ENCODE results near the gene TXNRD1.
"Not testable (repeated sequence)": the region's sequence is repeated elsewhere in the genome, so short reads cannot be mapped to it uniquely, and the experiment has no call there.

Gene TXNRD1

DNA sequence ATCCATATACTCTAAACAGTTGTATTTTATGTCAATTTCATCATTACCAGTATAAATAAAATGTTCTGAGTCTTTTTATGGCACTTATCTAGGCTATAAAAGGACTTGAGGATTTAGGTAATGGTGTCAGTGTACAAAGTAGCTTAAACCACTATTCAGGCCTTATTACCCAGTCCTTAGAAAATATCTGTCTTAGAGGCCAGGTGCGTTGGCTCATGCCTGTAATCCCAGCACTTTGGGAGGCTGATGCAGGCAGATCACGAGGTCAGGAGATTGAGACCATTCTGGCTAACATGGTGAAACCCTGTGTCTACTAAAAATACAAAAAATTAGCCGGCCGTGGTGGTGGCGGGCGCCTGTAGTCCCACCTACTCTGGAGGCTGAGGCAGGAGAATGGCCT lies 112.7 kb downstream of the TXNRD1 start:
- DNase-seq (ENCODE audit: low spot score), result not testable (repeated sequence)

DNA sequence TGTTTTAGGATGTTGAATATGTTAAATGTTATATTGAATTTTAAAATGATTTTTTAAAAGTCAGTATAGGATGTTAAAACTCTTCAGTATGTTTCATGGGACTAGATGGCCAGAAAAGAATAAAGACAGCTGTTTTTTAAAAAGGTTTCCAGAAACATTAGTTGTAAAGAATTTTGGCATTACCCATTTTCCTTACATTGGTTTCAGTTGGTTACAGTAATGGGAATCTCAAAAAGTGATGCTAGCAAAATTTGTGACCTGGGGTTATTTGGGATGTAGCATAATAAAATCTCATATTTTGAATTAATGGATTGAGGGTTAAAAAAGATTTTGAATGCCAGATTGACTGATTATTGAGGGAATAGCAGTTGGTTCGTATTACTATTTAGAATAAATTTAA lies 113.2 kb downstream of the TXNRD1 start:
- DNase-seq (ENCODE audit: low spot score), result no peak

DNA sequence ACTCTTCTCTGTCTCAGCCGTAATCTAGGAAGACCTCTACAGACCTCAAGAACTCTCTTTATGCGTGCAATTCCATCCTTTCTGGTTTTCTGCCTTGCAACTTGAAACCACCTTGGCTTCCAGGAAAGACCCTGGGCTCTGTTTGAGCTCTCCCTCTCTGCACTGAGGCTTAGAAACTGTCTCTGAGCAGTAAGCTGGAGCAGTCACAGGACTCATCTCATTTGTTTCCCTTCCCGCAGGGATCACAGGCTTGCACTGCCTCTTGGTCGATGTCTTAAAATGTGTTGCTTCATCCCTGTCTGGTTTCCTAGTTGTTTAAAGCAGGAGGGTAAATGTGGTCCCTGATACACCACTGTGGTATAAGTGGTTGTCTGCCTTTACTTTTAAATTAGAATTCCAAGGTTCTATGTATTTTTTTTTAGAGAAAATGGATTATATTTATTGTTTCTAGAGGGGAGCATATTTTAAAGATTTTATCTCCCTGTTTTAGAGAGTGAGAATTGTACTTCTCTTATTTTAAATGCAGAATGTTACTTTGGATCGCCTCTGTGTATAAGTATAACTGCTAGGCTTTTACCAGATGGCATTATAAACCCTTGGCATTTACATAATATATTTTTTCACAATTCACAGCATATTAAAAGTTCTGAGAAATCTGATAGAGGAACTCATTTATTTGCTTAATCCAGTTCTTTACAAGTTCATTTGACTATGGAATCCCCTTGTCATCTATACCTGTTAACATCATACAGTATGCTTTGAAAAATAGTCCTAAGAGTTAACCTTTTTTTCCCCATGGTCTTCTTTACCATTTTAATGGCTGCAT lies 114.3 kb downstream of the TXNRD1 start:
- DNase-seq (ENCODE audit: low spot score), result no peak

DNA sequence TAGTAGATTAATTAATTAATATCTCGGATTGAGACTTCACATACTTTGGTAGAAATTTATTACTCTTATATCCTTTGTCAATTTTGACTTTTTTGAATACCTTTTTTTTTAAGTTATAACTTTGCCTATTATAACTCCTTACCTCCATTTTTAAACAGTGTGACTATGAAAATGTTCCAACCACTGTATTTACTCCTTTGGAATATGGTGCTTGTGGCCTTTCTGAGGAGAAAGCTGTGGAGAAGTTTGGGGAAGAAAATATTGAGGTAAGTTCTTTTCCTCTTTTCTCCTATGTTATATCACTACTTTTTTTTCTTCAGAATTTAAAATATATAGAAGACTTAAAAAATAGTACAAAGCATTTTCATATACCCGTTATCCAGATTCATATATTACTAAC lies 115.8 kb downstream of the TXNRD1 start:
- no peak for DNase-seq (ENCODE audit: low spot score)

DNA sequence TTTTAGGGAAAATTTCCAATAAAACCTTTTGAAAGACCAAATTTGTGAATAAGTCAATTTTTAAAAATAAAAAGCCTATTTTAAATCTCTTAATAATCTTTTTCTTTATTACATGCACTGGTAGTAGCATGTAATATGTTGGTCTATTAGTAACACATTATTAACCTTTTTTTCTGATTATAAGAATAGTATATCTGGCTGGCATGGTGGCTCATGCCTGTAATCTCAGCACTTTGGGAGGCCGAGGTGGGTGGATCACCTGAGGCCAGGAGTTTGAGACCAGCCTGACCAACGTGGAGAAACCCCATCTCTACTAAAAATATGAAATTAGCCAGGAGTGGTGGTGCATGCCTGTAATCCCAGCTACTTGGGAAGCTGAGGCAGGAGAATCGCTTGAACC lies 116.7 kb downstream of the TXNRD1 start:
- DNase-seq (ENCODE audit: low spot score), result not testable (repeated sequence)

DNA sequence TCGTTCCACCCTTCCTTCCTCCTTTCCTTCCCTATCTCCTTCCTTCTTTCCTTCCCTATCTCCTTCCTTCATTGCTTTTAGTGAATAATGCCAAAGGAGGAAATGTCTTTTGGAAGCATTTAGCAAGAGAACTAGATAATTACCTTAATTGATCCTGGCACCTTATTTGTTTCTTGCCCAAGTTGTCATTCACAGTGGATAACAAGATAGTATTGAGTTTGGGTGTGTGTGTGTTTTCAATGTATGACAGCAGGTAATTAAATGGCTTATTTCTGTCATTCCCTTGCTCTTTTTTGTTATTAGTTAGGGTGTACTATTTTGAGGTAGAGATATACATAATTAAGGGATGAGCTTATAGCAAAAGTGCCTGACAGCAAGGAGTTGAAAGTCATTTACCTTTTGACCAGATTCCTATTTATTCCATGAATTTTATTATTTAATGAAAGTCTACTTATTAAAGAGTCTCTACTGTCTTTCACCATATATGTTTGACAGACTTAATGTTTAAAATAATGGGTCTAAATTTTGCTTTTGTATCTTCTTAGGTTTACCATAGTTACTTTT lies 118.2 kb downstream of the TXNRD1 start:
- DNase-seq (ENCODE audit: low spot score), result no peak

DNA sequence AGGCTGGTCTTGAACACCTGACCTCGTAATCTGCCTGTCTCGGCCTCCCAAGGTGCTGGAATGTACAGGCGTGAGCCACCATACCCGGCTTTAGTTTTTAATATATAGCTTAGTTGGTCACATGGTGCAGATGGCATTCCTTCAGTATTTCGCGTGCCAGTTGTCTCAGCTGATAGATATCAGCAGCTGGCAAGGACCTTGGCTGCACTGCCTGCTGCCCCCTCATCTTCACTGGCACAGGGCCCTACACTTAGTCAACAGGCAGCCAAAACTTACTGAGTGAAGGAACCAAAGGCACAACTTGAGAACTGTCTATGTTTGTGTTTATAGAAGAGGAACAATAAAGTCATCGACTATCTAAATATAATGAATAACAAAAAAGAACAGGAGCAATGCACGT lies 119.0 kb downstream of the TXNRD1 start:
- no peak for DNase-seq (ENCODE audit: low spot score)

DNA sequence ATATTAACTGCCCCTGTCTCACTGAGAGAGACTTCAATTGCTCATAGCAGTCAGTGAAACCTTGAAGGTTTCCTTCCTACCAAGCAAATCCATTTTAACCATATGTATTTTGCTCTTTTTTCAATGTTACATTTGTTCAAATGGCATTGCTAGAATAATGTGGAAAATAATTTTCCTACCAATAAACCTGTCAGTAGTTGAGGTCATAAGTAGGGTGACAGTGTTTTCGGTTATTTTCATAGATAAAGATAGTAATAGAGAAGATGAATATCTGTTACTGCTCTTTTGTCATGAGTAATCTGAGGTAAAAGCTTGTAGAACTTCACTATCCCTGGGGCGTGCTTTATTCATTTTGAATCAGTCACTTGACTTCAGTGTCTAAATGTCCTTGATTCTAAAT lies 120.5 kb downstream of the TXNRD1 start:
- no peak for DNase-seq (ENCODE audit: low spot score)

DNA sequence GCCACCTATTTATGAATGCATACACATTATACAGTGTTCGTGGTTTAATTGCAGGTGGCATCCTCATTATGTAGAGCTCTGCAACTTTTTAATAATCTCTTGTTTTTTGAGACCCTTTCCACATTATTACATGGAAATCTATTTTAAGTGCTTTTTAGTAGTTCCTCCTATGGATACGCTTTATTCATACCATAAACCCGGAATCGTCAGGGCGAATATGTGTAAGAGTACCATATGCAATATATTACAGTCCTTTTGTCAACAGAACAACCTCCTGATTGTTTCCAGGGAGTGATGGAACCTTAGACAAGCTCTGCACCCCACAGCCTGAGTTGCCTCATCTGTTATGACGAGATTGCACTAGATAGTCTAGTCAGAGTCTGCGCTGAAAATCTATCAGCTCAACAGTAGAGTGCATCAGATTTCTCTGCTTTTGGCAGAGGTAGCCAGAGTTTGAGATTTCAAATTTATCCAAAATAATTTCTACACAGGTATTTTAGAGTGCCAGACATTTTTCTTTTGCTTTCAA lies 121.5 kb downstream of the TXNRD1 start:
- DNase-seq (ENCODE audit: low spot score), result no peak

DNA sequence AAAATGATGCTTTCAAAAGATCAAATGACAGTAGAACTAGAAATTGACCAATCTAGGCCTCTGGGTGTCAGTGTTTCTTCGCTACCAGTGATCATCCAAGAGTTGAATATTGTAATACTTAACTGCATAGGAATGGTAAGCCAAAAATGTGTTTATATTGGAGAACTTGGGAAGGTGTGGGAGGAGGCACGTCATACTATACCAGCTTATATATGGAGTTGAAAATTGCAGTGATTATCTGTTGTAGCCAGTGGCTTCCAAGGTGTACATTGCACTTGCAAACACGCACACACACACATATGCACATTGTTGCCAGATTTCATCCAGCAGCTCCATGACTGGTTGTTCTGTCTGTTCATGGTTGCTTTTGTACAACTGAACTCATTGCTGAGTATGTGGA lies 124.1 kb downstream of the TXNRD1 start:
- no peak for DNase-seq (ENCODE audit: low spot score)

DNA sequence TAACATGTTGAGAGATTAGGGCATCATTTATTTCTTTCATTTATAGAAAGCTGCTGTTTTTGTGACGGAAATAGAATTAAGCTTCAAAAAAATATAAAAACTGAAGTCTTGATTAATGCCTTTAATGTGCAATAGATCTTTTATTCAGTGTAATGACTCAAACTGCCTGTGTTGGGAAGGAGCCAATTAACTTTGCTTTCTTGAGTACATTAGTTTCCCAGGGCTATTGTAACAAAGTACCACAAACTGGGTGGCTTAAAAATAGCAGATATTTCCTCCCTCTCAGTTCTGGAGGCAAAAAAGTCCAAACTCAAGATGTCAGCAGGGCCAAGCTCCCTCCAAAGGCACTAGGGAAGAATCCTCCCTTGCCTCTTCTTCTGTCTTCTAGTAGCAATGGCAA lies 124.6 kb downstream of the TXNRD1 start:
- DNase-seq (ENCODE audit: low spot score), result no peak

DNA sequence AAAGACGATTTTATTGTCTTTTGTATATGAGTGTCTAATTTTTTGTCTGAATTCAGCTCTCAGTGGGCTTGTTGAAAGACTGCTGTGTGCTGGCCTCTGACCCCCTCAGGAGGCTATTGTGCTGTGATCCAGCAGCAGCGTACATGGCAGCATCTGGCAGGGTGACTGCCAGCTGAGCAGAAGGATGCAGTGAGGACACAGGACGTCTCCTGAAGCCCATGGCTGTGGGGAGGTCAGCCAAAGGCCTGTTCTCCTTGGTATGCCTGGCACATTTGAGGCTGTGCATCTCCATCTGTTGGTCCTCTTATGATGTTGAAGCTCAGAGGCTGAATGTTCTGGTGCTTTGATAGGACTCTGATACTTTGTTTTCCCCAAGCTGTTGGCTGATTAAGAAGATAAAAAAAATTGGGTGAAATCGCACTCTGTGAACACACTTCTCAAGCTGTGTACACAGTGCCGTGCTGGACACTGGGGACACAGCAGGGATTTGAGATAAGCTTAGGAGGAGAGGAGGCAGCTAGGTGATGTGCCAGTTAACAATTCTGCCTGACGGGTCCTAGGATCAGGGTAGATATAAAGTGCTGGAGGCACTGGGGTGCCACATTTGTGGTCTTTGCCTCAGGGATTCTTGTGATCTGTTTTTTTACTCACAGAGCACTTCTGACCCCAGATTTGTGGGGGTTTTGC lies 125.5 kb downstream of the TXNRD1 start:
- no peak for DNase-seq (ENCODE audit: low spot score)

DNA sequence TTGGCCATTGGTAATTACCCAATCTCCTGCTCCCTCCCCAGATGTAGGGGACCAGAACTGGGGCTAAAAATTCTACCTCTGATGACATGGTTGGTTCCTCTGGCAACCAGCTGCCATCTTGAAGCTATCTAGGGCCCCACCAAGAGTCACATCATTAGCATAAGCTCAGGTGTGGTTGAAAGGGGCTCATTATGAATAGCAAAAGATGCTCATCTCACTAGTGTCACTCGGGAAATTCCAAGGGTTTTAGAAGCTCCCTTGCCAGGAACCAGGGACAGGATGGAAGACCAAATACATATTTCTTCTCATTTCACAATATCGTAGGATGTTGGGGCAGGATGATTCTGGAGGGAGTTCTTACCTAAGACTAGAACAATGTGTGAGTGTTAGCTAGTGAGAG lies 126.6 kb downstream of the TXNRD1 start:
- DNase-seq (ENCODE audit: low spot score), result no peak

DNA sequence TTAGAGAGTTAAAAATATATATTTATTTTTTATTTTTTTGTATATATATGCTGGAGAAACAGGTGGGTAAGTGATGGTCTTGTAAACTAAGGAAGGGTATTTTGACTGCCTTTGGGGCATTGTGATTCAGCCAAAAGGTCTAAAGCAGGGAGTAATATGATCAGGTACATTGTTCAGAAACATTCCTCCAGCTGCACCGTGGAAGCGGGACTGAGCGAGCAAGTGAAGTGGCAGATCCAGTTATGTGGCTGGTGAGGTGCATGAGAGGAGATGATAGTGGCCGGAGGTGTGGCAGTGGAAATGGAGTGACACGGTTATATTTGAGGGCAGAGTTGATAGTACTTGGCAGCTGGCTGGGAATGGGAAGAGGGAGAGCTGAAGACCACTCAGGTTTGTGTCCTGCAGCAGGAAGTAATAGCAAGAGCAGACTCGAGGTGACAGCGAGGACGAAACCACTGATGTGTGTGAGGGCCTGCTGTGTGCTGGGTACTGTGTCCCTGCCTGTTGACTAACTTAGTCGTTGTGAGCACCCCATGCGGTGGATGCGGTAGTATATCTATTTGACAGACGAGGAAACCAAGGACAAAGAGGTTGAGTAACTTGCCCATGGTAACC lies 127.2 kb downstream of the TXNRD1 start:
- no peak for DNase-seq (ENCODE audit: low spot score)

DNA sequence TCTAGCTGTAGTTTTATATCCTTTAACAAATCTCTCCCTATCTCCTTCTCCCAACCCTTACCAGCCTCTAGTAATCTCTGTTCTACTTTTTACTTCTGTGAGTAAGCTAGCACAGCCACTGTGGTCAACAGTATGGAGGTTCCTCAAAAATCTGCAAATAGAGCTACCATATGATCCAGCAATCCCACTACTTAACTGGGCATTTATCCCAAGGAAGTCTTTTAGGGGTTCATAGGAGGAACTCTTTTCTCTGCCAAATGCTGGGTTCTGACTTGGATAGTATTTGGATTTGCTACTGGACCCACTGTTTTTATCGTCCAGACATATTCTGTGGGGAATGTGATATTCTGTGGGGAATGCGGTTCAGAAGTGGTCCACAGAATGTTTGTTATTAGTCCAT lies 129.1 kb downstream of the TXNRD1 start:
- no peak for DNase-seq (ENCODE audit: low spot score)

DNA sequence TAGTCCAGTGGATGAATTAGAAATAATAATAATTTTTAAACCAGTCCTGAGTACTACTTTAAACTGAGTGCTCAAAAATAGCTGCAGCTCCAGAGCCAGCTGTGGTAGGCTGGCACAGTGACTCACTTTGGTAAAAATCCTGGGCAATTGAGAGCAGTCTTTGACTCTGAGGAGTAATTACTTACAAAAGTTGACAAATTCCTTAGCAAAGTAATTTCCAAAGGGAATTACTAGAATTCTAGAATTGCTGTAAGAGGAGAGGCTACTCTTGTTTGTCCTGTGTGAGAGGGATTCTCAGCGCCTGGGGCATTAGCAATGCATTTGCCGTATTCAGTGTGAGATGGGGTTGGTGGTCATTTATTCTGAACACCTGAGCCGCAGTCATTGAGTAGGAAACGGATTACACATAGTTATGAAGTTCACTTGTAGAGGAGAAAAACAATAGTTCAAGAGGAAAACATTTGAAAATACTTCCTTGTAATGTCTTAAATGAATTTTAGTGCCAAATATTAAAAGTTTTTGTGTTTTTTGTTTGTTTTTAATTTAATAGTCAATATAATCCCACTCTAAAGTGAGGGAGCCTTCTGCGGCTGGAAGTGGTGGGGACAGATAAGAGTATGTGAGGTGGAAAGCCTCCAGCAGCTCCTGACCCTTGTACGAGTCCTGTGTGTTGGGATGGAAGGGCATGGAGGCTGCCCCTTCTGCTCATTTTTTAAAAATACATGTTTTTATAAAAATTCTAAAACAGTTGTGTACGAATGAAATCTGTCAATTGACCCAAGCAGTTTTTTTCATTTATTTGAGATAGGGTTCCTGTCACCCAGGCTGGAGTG lies 129.9 kb downstream of the TXNRD1 start:
- no peak for DNase-seq (ENCODE audit: low spot score)

DNA sequence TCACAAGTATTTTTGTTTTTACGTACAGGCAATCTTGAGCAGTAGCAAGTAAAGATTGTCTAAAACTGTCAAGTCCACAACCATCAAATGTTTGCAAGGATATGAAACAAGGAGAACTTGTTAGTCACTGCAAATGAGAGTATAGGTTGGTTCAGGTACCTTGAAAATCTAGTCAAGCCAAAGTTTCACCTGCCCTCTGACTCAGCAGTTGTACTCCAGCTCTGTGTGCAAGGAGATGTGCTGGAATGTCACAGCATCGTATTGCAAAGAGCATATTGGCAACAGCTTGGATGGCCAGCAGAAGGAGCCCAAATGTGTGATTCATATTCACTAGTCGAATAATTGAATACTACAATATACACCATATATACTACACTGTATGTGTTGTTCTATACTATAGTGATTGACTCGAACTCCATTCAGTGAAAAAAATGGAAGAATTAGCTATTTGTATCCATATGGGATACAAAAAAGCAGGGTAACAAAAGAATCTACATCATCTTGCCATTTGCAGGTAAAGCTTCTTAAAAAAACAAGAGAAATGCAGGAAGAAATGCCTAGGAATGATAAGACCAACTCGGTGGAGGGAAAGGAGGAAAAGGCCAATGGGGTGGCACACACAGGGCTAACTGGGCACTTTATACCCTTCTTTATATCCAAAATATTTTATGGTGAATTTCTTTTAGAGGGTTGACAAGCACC lies 131.9 kb downstream of the TXNRD1 start:
- no peak for DNase-seq (ENCODE audit: low spot score)

DNA sequence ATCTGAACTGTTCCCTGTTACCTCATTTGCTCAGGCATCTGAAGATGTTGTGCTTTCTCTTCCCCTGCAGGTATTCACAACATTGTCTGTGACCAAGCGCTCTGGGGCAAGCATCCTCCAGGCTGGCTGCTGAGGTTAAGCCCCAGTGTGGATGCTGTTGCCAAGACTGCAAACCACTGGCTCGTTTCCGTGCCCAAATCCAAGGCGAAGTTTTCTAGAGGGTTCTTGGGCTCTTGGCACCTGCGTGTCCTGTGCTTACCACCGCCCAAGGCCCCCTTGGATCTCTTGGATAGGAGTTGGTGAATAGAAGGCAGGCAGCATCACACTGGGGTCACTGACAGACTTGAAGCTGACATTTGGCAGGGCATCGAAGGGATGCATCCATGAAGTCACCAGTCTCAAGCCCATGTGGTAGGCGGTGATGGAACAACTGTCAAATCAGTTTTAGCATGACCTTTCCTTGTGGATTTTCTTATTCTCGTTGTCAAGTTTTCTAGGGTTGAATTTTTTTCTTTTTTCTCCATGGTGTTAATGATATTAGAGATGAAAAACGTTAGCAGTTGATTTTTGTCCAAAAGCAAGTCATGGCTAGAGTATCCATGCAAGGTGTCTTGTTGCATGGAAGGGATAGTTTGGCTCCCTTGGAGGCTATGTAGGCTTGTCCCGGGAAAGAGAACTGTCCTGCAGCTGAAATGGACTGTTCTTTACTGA lies 132.9 kb downstream of the TXNRD1 start:
- DNase-seq (ENCODE audit: low spot score), result no peak

DNA sequence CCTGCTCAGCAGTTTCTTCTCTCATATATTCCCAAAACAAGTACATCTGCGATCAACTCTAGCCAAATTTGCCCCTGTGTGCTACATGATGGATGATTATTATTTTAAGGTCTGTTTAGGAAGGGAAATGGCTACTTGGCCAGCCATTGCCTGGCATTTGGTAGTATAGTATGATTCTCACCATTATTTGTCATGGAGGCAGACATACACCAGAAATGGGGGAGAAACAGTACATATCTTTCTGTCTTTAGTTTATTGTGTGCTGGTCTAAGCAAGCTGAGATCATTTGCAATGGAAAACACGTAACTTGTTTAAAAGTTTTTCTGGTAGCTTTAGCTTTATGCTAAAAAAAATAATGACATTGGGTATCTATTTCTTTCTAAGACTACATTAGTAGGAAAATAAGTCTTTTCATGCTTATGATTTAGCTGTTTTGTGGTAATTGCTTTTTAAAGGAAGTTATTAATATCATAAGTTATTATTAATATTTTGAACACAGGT lies 133.5 kb downstream of the TXNRD1 start:
- DNase-seq (ENCODE audit: low spot score), result no peak

Data from hepatic stellate cell (primary cell).